HepG2 (cell line): ENCODE results near the gene PCNX1. TPM values are rescaled to one million over a fixed set of nuclear protein-coding genes. Genes with fewer than 3 reads are reported as not detected.

Source experiments
- ATAC-seq: fragments of 200-7000 bp; cut with Tn5 transposase; 3 replicates; pipeline ENCODE4 v1.9.1; 2020; ENCODE audit warnings: mild to moderate bottlenecking, moderate library complexity
- BruUV-seq: library from RNA; stranded (reverse); fragments of 400-500 nt; replicated peaks from 2 replicates; lab custom pipeline; 2021; lab: Mats Ljungman, UMichigan
- CTCF ChIA-PET: fragments of 300-600 bp; formaldehyde crosslinking; extraction: SDS; loops from one replicate; lab custom pipeline; 2021; ENCODE audit warnings: low total read pairs, inconsistent platforms, low intra/inter-chr PET ratio; lab: Yijun Ruan, JAX
- POLR2A ChIA-PET: fragments of 350-600 bp; sonication (Branson Sonifier 250); formaldehyde crosslinking; loops from one replicate; lab custom pipeline; 2020; ENCODE audit warnings: antibody characterized with exemption, inconsistent platforms; lab: Yijun Ruan, JAX
- DNase-seq: peaks from one replicate; pipeline ENCODE4 v3.0.0-alpha.2; 2015; ENCODE audit warnings: low spot score
- FAIRE-seq: peaks from 3 replicates; lab custom pipeline; 2011; peaks lifted over from hg19 to GRCh38; lab: Jason Lieb, UNC
- H2AFZ ChIP-seq: one replicate; pipeline ENCODE4 v1.6.1; 2011; ENCODE audit warnings: low read length, inconsistent platforms
- H3K27ac ChIP-seq: fragments of 300-600 bp; 3 replicates; pipeline ENCODE4 v1.8.0; 2011; ENCODE audit warnings: mixed run types, mild to moderate bottlenecking, mixed read lengths, low read length, inconsistent platforms; ENCODE audit not compliant: insufficient read depth; ENCODE audit errors: extremely low read length
- H3K27me3 ChIP-seq, 2 experiments: fragments of 200-600 bp in 1 of 2; 2 replicates in 1 of 2; 3 replicates in 1 of 2; pipeline versions ENCODE4 v1.6.0 to v1.8.0; 2011; ENCODE audit warnings: low read length in 2 of 2, mild to moderate bottlenecking in 2 of 2, moderate library complexity in 2 of 2, inconsistent platforms in 1 of 2; ENCODE audit not compliant: insufficient read depth in 2 of 2, control insufficient read depth in 1 of 2
- H3K36me3 ChIP-seq, 2 experiments: fragments of 200-600 bp in 1 of 2; replicated peaks in 1 of 2; 2 replicates in 1 of 2; 3 replicates in 1 of 2; pipeline versions ENCODE4 v1.5.1 to v1.8.0; 2011; ENCODE audit warnings: low read length in 2 of 2, inconsistent platforms in 1 of 2; ENCODE audit not compliant: insufficient read depth in 2 of 2, control insufficient read depth in 1 of 2
- H3K4me1 ChIP-seq: 2 replicates; pipeline ENCODE4 v1.5.1; 2012; ENCODE audit warnings: low read length, inconsistent platforms; ENCODE audit not compliant: insufficient read depth
- H3K4me2 ChIP-seq: 2 replicates; pipeline ENCODE4 v1.6.0; 2011; ENCODE audit warnings: low read depth, low read length, inconsistent platforms
- H3K4me3 ChIP-seq, 3 experiments: fragments of 200-600 bp in 1 of 3; sonication (generic), shearing (Covaris generic) in 1 of 3; replicated peaks in 1 of 3; 2 replicates each; pipeline ENCODE4 v1.5.1; 2011 to 2016; ENCODE audit warnings: low read length in 3 of 3, inconsistent platforms in 2 of 3, low read depth in 2 of 3, mild to moderate bottlenecking in 2 of 3, control low read depth in 1 of 3, mixed read lengths in 1 of 3; ENCODE audit not compliant: insufficient read depth in 1 of 3
- H3K79me2 ChIP-seq: one replicate; pipeline ENCODE4 v1.6.1; 2011; ENCODE audit warnings: low read length, inconsistent platforms; ENCODE audit not compliant: insufficient read depth
- H3K9ac ChIP-seq: 2 replicates; pipeline ENCODE4 v1.6.0; 2011; ENCODE audit warnings: mild to moderate bottlenecking, low read depth, low read length, inconsistent platforms; ENCODE audit not compliant: insufficient read depth
- H3K9me3 ChIP-seq: 2 replicates; pipeline ENCODE4 v1.5.1; 2012; ENCODE audit warnings: mild to moderate bottlenecking, low read length
- H4K20me1 ChIP-seq: 2 replicates; pipeline ENCODE4 v1.6.0; 2011; ENCODE audit warnings: inconsistent platforms, mild to moderate bottlenecking, low read length, moderate library complexity; ENCODE audit not compliant: insufficient read depth
- BCL6 ChIP-seq: IDR thresholded peaks from 2 replicates; pipeline ENCODE4 v1.6.1; 2016; ENCODE audit warnings: missing genetic modification reagents, missing compliant biosample characterization
- GABPB1 ChIP-seq: IDR thresholded peaks from 2 replicates; pipeline ENCODE4 v1.6.1; 2016; ENCODE audit warnings: mild to moderate bottlenecking, missing genetic modification reagents, moderate library complexity, missing compliant biosample characterization
- HIVEP1 ChIP-seq: sonication (generic); formaldehyde crosslinking; IDR thresholded peaks from 2 replicates; pipeline ENCODE4 v1.4.0; 2020; ENCODE audit warnings: mild to moderate bottlenecking, missing genetic modification reagents
- HOXA7 ChIP-seq: sonication (generic); formaldehyde crosslinking; IDR thresholded peaks from 2 replicates; pipeline ENCODE4 v1.8.1; 2022; ENCODE audit warnings: mild to moderate bottlenecking, missing genetic modification reagents, moderate library complexity
- NFE2L2 ChIP-seq: fragments of 150-350 bp; IDR thresholded peaks from 2 replicates; pipeline ENCODE4 v1.6.1; 2014; ENCODE audit warnings: low read length
- RARG ChIP-seq: sonication (generic); formaldehyde crosslinking; IDR thresholded peaks from 2 replicates; pipeline ENCODE4 v1.4.0; 2020; ENCODE audit warnings: low read depth, mild to moderate bottlenecking, missing genetic modification reagents
- REPIN1 ChIP-seq: sonication (generic); formaldehyde crosslinking; IDR thresholded peaks from 2 replicates; pipeline ENCODE4 v1.8.0; 2022; ENCODE audit warnings: missing genetic modification reagents, low read depth, mild to moderate bottlenecking, borderline replicate concordance
- ZNF136 ChIP-seq: sonication (generic); formaldehyde crosslinking; IDR thresholded peaks from 2 replicates; pipeline ENCODE4 v1.8.1; 2022; ENCODE audit warnings: low read depth, mild to moderate bottlenecking, moderate library complexity, missing genetic modification reagents
- ZNF251 ChIP-seq: sonication (generic); formaldehyde crosslinking; IDR thresholded peaks from 2 replicates; pipeline ENCODE4 v1.9.0; 2021; ENCODE audit warnings: mild to moderate bottlenecking, missing genetic modification reagents
- ZNF296 ChIP-seq: sonication (generic); formaldehyde crosslinking; conservative IDR thresholded peaks from 2 replicates; pipeline ENCODE4 v1.5.0; 2020; ENCODE audit warnings: mild to moderate bottlenecking, missing genetic modification reagents
- ZNF841 ChIP-seq: sonication (generic); formaldehyde crosslinking; IDR thresholded peaks from 2 replicates; pipeline ENCODE4 v1.8.1; 2023; ENCODE audit warnings: missing genetic modification reagents, borderline replicate concordance
- ZSCAN29 ChIP-seq: sonication (generic); formaldehyde crosslinking; conservative IDR thresholded peaks from 2 replicates; pipeline ENCODE4 v1.4.0; 2020; ENCODE audit warnings: mild to moderate bottlenecking, missing genetic modification reagents
- WGBS: methylation state at CpG from one replicate; pipeline ENCODE4 v1.1.6; 2017; ENCODE audit warnings: low lambda C conversion rate; 5-methylcytosine and 5-hydroxymethylcytosine counted together
- in situ Hi-C: cut with HindIII; loops from 2 replicates; pipeline ENCODE4 v1.10.0; 2017; ENCODE audit warnings: low pct_unique_long_range_greater_than_20kb; ENCODE audit not compliant: extremely low pct_ligation_motif_present
- intact Hi-C: fragments of 100-400 bp; cut with micrococcal nuclease; formaldehyde crosslinking; loops from one replicate; pipeline ENCODE4 v1.10.0; 2022; ENCODE audit not compliant: unreplicated experiment
- polyA plus RNA-seq, 8 experiments: library from polyadenylated mRNA; depleted of rRNA in 3 of 8; stranded (reverse) in 7 of 8; unstranded in 1 of 8; fragments of >200 nt; fragmentation: Illumina TruSeq in 4 of 8; extraction: Trizol in 4 of 8; gene quantifications; 2 replicates each; pipeline versions ENCODE4 v1.2.1 to v1.2.3, GENCODE V29; 2011 to 2016; ENCODE audit warnings: low read depth in 4 of 8, missing spikeins in 1 of 8, mixed read lengths in 1 of 8; ENCODE audit not compliant: insufficient read depth in 1 of 8
- total RNA-seq, 5 experiments: library from RNA; depleted of rRNA; stranded (reverse); fragments of >200 nt; fragmentation: Illumina TruSeq; extraction: Trizol; gene quantifications; 2 replicates each; pipeline ENCODE4 v1.2.3, GENCODE V29; 2016; ENCODE audit warnings: low read depth in 1 of 5
- TF ChIP-seq, protein P1 (sequence below): sonication (generic); formaldehyde crosslinking; conservative IDR thresholded peaks from 2 replicates; pipeline ENCODE4 v1.4.0; 2020; ENCODE audit warnings: missing genetic modification reagents

Gene PCNX1
- total and polyA plus RNA-seq, 2 of the 13 experiments (the other 11 are each of a cell fraction or from before 2014, with no cell fraction given), result 24.9 to 30.3 TPM

DNA sequence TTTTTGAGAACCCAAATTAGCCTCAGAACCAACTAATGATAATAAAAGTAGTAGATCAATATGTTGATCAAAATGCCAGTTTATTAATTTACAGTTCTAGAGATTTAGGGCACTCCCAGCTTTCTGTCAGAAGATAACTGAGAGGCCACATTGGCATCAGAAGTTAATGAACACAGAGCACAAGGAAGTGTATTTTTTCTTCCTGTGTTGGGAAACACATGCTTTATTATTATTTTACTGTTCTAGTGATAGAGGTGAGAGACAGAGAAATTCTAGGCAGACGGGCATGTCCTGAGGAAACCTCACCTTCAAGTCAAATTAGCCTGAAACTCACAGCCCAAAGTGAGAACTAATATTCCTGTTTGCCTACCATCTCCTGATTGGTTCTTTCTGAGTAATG lies 213.7 kb downstream of the PCNX1 start:
- WGBS, result 47% methylated on average over 1 of the region's 1 CpG
- H3K4me3 ChIP-seq, result no peak overlapping the region
- DNase-seq, result no peak
- no peak overlapping the region for H2AFZ ChIP-seq
- no peak overlapping the region for H3K9ac ChIP-seq
- H3K36me3 ChIP-seq, result no peaks in the 10 kb centered on the region
- no peak for ATAC-seq
- TF ChIP-seq ZNF136 (CRISPR knock-in tag), result no peak
- TF ChIP-seq, protein P1, sequence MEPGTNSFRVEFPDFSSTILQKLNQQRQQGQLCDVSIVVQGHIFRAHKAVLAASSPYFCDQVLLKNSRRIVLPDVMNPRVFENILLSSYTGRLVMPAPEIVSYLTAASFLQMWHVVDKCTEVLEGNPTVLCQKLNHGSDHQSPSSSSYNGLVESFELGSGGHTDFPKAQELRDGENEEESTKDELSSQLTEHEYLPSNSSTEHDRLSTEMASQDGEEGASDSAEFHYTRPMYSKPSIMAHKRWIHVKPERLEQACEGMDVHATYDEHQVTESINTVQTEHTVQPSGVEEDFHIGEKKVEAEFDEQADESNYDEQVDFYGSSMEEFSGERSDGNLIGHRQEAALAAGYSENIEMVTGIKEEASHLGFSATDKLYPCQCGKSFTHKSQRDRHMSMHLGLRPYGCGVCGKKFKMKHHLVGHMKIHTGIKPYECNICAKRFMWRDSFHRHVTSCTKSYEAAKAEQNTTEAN, result no peak
- no peak for TF ChIP-seq HIVEP1 (CRISPR knock-in tag)
- TF ChIP-seq BCL6 (CRISPR knock-in tag), result no peak
- TF ChIP-seq ZSCAN29 (CRISPR knock-in tag), result no peak
- no peak for TF ChIP-seq HOXA7 (CRISPR knock-in tag)
- no peak for TF ChIP-seq GABPB1 (CRISPR knock-in tag)
- no peak for TF ChIP-seq ZNF251
- TF ChIP-seq ZNF841 (CRISPR knock-in tag), result no peak
- TF ChIP-seq REPIN1, result no peak
- no peak for TF ChIP-seq RARG
- no peak for TF ChIP-seq NFE2L2
- no peak for TF ChIP-seq ZNF296 (CRISPR knock-in tag)
- ChIA-PET POLR2A (no interaction called here), CTCF (no interaction called here)
- BruUV-seq, result no TSS peak
- H3K79me2 ChIP-seq, result no peaks in the 10 kb centered on the region
- no peaks in the 10 kb centered on the region for H3K27me3 ChIP-seq
- no peaks in the 10 kb centered on the region for H3K9me3 ChIP-seq
- no peak overlapping the region for H3K27ac ChIP-seq
- intact Hi-C loops (no loop called here), in situ Hi-C loops (no loop called here)
- peaks cover 38% of the 10 kb centered on the region for H3K4me1 ChIP-seq
- FAIRE-seq, result no peak
- H4K20me1 ChIP-seq, result no peaks in the 10 kb centered on the region
- no peak overlapping the region for H3K4me2 ChIP-seq
